ENCODE results near the gene USP33. TPM values are rescaled to one million over a fixed set of nuclear protein-coding genes. Genes with fewer than 3 reads are reported as not detected.
A peak's percentile ranks its signal among the peaks of the same experiment; 100 is the strongest.

USP33 gene
- total RNA-seq, 4 donors from 2014 or later, result 67.1 to 193 (median 123) TPM

DNA sequence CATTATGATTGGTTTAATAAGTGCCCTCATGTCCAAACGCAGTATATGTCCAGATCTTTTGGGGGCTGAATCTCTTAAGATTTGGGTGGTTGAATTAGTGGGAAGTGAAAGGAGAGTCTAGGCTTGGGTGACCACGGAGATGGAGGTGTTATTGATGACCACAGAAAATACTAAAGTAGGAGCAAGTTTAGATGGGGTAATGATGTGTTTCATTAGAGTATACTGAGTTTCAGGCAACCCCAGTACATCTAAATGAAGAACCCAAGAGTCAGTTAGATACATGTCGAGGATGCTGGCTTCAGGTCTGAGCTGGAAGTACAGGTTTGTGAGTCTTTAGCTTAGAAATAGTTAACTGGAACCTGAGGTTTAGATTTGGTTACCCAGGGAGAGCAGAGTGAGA is 70.7 kb downstream of the USP33 start:
- no peak overlapping the region for H3K27ac ChIP-seq
- no peaks in the 10 kb centered on the region for H3K9me3 ChIP-seq
- intact Hi-C loops (cut with DNase I; ENCODE audit: low total_unique reads), result no loop called here
- TF ChIP-seq CTCF (IDR thresholded peaks at IDR 0.05), result no peak
- TF ChIP-seq POLR2A (IDR thresholded peaks at IDR 0.05), result no peak
- DNase-seq, result no peak
- no peaks in the 10 kb centered on the region for H3K4me1 ChIP-seq
- H3K36me3 ChIP-seq, result no peaks in the 10 kb centered on the region
- H3K4me3 ChIP-seq, result no peak overlapping the region
- H3K27me3 ChIP-seq, result no peaks in the 10 kb centered on the region

GRCh38 chr1:77687519-77687906 is 72.1 kb downstream of the USP33 start:
- H3K4me3 ChIP-seq, result peak overlapping the region in 1 of 2 donors; percentile 8

GRCh38 chr1:77686796-77687518 is 72.7 kb downstream of the USP33 start:
- no peak overlapping the region for H3K27ac ChIP-seq
- intact Hi-C loops (cut with DNase I; ENCODE audit: low total_unique reads), result no loop called here
- no peaks in the 10 kb centered on the region for H3K9me3 ChIP-seq
- H3K4me3 ChIP-seq, result peak overlapping the region in 1 of 2 donors; percentile 8
- TF ChIP-seq CTCF (IDR thresholded peaks at IDR 0.05) (no peak), POLR2A (IDR thresholded peaks at IDR 0.05) (no peak)
- H3K36me3 ChIP-seq, result no peaks in the 10 kb centered on the region
- no peaks in the 10 kb centered on the region for H3K4me1 ChIP-seq
- DNase-seq, result no peak
- no peaks in the 10 kb centered on the region for H3K27me3 ChIP-seq

More at GRCh38 chr1:77687519-77687906, 72.1 kb downstream of the USP33 start:
- peak in 1 of 4 experiments; percentile 13 for TF ChIP-seq CTCF (IDR thresholded peaks at IDR 0.05)
- no peak for TF ChIP-seq POLR2A (IDR thresholded peaks at IDR 0.05)
- H3K27me3 ChIP-seq, result no peaks in the 10 kb centered on the region
- intact Hi-C loops (cut with DNase I; ENCODE audit: low total_unique reads), result no loop called here
- H3K36me3 ChIP-seq, result no peaks in the 10 kb centered on the region
- no peaks in the 10 kb centered on the region for H3K4me1 ChIP-seq
- no peaks in the 10 kb centered on the region for H3K9me3 ChIP-seq
- peak in 1 of 2 donors; percentile 16 for DNase-seq
- H3K27ac ChIP-seq, result no peak overlapping the region

DNA sequence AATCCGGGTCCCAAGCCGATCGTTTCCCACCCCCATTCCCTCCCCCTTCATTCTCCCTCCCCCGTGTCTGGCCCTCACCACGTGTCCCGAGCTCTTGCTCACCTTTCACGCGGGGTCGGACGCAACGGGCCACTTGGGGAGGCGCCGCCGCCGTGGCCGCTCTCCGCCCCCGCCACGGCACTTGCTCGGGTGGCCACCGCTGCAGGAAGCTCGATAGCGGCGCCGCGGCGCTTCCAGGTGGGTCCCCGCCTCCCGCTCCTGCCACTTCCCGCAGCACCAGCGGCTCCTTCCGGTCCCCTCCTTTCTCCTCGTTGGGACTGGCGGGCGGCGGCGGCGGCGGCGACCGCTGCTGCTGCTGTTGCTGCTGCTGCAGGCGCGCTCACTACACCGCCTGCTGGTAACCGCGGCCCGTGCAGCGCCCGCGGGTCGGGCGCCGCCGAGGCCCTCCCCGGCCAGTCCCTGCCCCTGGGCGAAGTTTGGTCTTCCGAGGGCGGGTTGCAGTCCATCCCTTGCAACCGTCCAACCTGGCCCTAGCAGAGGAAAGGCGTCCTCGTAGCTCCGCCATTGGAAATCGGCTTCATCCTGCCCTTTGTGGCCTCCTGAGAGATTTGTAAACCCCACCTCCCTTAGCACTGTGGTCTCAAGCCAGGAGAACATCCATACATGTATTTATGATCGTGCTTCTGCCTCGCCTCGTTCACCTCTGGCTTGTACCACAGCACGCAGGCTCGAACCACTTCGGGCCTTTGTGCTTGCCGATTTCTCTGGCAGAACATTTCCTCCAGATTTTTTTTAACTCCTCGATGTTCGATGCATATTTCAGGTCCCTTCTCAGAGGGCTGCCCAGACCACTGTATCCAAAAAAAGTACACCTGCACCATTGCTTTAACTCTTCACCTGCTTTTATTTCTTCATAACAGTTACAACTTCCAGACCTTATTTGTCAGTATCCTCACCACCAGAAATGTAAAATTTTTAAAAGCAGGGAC is 76.2 kb downstream of the USP33 start:
- intact Hi-C loops (cut with DNase I; ENCODE audit: low total_unique reads), result no loop called here
- peak; percentile 91 for DNase-seq
- no peaks in the 10 kb centered on the region for H3K27me3 ChIP-seq
- peak overlapping the region; percentile 91 to 96 for H3K27ac ChIP-seq
- peak overlapping the region; percentile 78 to 80 for H3K4me3 ChIP-seq
- TF ChIP-seq POLR2A (IDR thresholded peaks at IDR 0.05), result peak in 1 of 2 donors; percentile 65
- TF ChIP-seq CTCF (IDR thresholded peaks at IDR 0.05), result peak; percentile 65 to 98 (median 95)
- no peaks in the 10 kb centered on the region for H3K9me3 ChIP-seq
- no peaks in the 10 kb centered on the region for H3K4me1 ChIP-seq
- no peaks in the 10 kb centered on the region for H3K36me3 ChIP-seq
